ENCODE measurements around the gene MRPL14.

The MRPL14 gene

DNA sequence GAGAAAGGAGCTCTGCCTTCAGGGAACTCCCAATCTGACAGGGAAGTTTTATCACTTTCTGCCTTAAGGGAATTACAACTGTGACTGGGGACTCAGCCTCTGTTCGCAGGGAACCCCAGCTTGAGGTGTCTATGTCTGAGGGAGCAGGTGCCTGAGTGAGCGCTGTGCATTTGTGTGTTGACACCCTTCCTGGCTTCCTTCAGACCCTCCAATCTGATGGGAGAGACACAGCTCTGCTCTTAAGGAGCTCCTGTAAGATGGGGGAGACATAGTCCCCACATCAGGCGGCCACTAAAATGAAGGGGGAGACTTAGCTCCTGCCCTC lies 62.3 kb downstream of the MRPL14 start:
- no peak for DNase-seq (ENCODE audit: low spot score)

DNA sequence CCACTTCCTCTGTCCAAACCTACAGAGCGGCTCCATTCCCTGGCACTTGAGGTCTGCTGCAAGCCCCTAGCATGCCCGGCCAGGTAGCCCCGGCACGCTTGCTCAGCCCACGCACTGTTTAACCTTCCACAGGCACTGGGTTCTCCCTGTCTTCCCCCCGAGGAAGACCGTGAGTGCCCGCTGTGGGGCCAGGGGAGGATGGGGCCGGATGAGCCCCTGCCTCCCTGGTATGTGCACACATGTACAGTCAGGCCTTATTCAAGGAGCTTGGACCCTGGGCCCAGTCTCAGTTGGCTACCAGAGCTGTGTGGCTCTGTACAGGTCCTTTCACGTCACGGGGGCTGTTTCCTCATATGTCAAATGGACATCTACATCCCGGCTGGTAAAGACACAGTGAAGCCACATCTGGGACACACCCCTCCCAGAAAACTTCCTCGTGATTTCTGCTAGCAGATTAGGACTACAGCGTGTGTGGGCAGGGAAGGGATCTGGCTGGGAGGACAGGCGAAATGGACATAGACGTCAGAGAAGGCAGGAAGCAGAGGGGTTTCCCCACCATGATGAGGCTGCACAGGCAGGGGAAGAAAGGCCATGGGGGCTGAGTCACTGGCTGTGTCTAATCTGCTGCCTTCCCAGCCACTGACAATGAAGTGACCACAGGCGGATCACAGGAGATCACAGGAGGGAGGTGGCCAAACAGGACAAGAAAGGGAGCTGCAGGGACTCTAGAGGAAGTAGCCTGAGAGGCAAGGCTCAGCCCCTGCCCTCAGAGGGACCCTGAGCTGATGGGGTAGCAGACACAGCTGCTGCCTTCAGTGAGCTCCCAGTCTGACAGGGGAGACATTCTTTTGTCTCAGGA lies 62.9 kb downstream of the MRPL14 start:
- DNase-seq (ENCODE audit: low spot score) = no peak

DNA sequence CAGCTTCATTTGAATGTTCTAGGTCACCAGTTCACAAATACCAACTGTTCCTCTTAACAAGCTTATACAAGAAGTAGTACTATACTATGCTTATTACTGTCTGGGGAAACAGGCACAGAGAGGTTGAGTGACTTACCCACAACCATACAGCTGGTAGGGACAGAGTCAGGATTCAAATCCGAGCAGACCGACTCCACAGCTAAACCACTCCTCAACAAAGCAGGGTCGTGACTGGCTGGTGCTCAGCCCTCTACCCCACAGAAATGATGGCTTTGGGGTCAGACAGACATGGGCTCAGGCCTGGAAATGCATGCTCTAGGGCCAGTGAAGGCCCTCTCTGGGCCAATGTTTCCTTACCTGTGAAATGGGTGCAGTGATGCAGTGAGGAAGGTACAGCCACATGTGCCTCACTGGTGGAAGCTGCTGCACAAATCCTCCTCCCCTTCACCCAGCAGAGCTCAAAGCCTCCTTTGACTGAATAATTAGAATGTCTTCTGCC lies 63.6 kb downstream of the MRPL14 start:
- no peak for DNase-seq (ENCODE audit: low spot score)

All from HuH-7.5 (cell line).